Mesenchymal stem cell (in vitro differentiated cells and primary cell): ENCODE measurements around the gene NPAS3.

Source experiments
- DNase-seq: peaks from one replicate; pipeline ENCODE4 v3.0.0-alpha.2; 2013
- H2AFZ ChIP-seq: one replicate; pipeline ENCODE4 v1.6.1; 2013; ENCODE audit warnings: low read depth, mild to moderate bottlenecking, control low read depth, inconsistent platforms, low read length, moderate library complexity
- H2AK5ac ChIP-seq: 2 replicates; pipeline ENCODE4 v1.6.1; 2013; ENCODE audit warnings: low read length, moderate library complexity, mild to moderate bottlenecking, inconsistent platforms; ENCODE audit not compliant: severe bottlenecking
- H2BK120ac ChIP-seq: one replicate; pipeline ENCODE4 v1.6.1; 2013; ENCODE audit warnings: low read depth, mild to moderate bottlenecking, inconsistent platforms, low read length, moderate library complexity
- H2BK12ac ChIP-seq, 2 experiments: one replicate each; pipeline ENCODE4 v1.6.1; 2013; ENCODE audit warnings: inconsistent platforms in 2 of 2, low read length in 2 of 2, mild to moderate bottlenecking in 2 of 2, moderate library complexity in 2 of 2, control low read depth in 1 of 2
- H2BK15ac ChIP-seq: one replicate; pipeline ENCODE4 v1.6.1; 2013; ENCODE audit warnings: mild to moderate bottlenecking, low read depth, inconsistent platforms; ENCODE audit not compliant: poor library complexity, severe bottlenecking
- H2BK5ac ChIP-seq: 2 replicates; pipeline ENCODE4 v1.6.1; 2013; ENCODE audit warnings: low read depth, mild to moderate bottlenecking, low read length, control low read depth, inconsistent platforms; ENCODE audit not compliant: poor library complexity, severe bottlenecking
- H3K14ac ChIP-seq, 2 experiments: one replicate each; pipeline ENCODE4 v1.6.1; 2013; ENCODE audit warnings: inconsistent platforms in 2 of 2, low read length in 2 of 2, control low read depth in 1 of 2, mild to moderate bottlenecking in 1 of 2, moderate library complexity in 1 of 2
- H3K18ac ChIP-seq, 2 experiments: one replicate each; pipeline ENCODE4 v1.6.1; 2013; ENCODE audit warnings: inconsistent platforms in 2 of 2, low read length in 2 of 2, control low read depth in 1 of 2, low read depth in 1 of 2, mild to moderate bottlenecking in 1 of 2
- H3K23ac ChIP-seq, 2 experiments: one replicate each; pipeline ENCODE4 v1.6.1; 2013; ENCODE audit warnings: inconsistent platforms in 2 of 2, low read length in 2 of 2, mild to moderate bottlenecking in 2 of 2, moderate library complexity in 2 of 2, control low read depth in 1 of 2
- H3K27ac ChIP-seq: 2 replicates; pipeline ENCODE4 v1.5.1; 2013; ENCODE audit warnings: mild to moderate bottlenecking, moderate library complexity, low read length, control low read depth, inconsistent platforms; ENCODE audit not compliant: poor library complexity, severe bottlenecking
- H3K27me3 ChIP-seq, 2 experiments: 2 replicates each; pipeline versions ENCODE4 v1.6.1 to v1.7.0; 2013; ENCODE audit warnings: low read length in 2 of 2, mild to moderate bottlenecking in 2 of 2, moderate library complexity in 2 of 2, control low read depth in 1 of 2, inconsistent platforms in 1 of 2; ENCODE audit not compliant: control insufficient read depth in 1 of 2, insufficient read depth in 1 of 2
- H3K36me3 ChIP-seq, 2 experiments: 2 replicates each; pipeline versions ENCODE4 v1.6.1 to v1.7.0; 2013; ENCODE audit warnings: low read length in 2 of 2, control low read depth in 1 of 2, inconsistent platforms in 1 of 2, low read depth in 1 of 2, mild to moderate bottlenecking in 1 of 2; ENCODE audit not compliant: insufficient read depth in 2 of 2, control insufficient read depth in 1 of 2
- H3K4ac ChIP-seq, 2 experiments: one replicate each; pipeline ENCODE4 v1.6.1; 2013; ENCODE audit warnings: inconsistent platforms in 2 of 2, low read length in 2 of 2, mild to moderate bottlenecking in 2 of 2, moderate library complexity in 2 of 2, control low read depth in 1 of 2, low read depth in 1 of 2
- H3K4me1 ChIP-seq: 2 replicates; pipeline ENCODE4 v1.6.1; 2013; ENCODE audit warnings: low read depth, low read length, control low read depth; ENCODE audit not compliant: control insufficient read depth, insufficient read depth
- H3K4me2 ChIP-seq: 2 replicates; pipeline ENCODE4 v1.6.1; 2013; ENCODE audit warnings: low read length, mild to moderate bottlenecking, inconsistent platforms; ENCODE audit not compliant: poor library complexity, severe bottlenecking
- H3K4me3 ChIP-seq, 2 experiments: 2 replicates each; pipeline versions ENCODE4 v1.5.1 to v1.7.0; 2013; ENCODE audit warnings: low read length in 2 of 2, mild to moderate bottlenecking in 2 of 2, control low read depth in 1 of 2, low read depth in 1 of 2; ENCODE audit not compliant: insufficient read depth in 1 of 2
- H3K79me1 ChIP-seq: replicated peaks from 2 replicates; pipeline ENCODE4 v1.6.1; 2013; ENCODE audit warnings: mild to moderate bottlenecking, control low read depth, low read length, inconsistent platforms; ENCODE audit not compliant: poor library complexity, severe bottlenecking
- H3K9ac ChIP-seq: 2 replicates; pipeline ENCODE4 v1.7.0; 2013; ENCODE audit warnings: mild to moderate bottlenecking, low read length, moderate library complexity
- H3K9me3 ChIP-seq: 2 replicates; pipeline ENCODE4 v1.7.0; 2013; ENCODE audit warnings: mild to moderate bottlenecking, low read length; ENCODE audit not compliant: control insufficient read depth
- H4K8ac ChIP-seq: one replicate; pipeline ENCODE4 v1.6.1; 2013; ENCODE audit warnings: inconsistent platforms, mild to moderate bottlenecking, low read length, moderate library complexity
- H4K91ac ChIP-seq: one replicate; pipeline ENCODE4 v1.6.1; 2013; ENCODE audit warnings: mild to moderate bottlenecking, low read length, inconsistent platforms
- WGBS: methylation state at CpG from one replicate; pipeline ENCODE4 v1.1.7; 2013; ENCODE audit warnings: mixed read lengths; 5-methylcytosine and 5-hydroxymethylcytosine counted together

Gene NPAS3

GRCh38 chr14:33618361-33619105 lies 679.9 kb downstream of the NPAS3 start:
- Histone ChIP-seq H3K4me2 (no peak overlapping the region), H4K8ac (no peak overlapping the region), H3K9me3 (no peaks in the 10 kb centered on the region), H2BK120ac (no peak overlapping the region), H3K14ac (no peak overlapping the region), H2BK12ac (no peak overlapping the region), H3K9ac (no peak overlapping the region), H3K4me3 (no peak overlapping the region), H3K4me1 (no peaks in the 10 kb centered on the region), H2AFZ (no peak overlapping the region), H2BK15ac (no peak overlapping the region), H3K27ac (no peak overlapping the region), H3K27me3 (no peaks in the 10 kb centered on the region), H2AK5ac (no peak overlapping the region), H3K79me1 (no peaks in the 10 kb centered on the region), H3K23ac (no peak overlapping the region), H2BK5ac (no peak overlapping the region), H4K91ac (no peak overlapping the region), H3K36me3 (no peaks in the 10 kb centered on the region), H3K18ac (no peak overlapping the region), H3K4ac (no peak overlapping the region)
- WGBS: 84% methylated on average over 5 of the region's 6 CpGs
- no peak for DNase-seq

DNA sequence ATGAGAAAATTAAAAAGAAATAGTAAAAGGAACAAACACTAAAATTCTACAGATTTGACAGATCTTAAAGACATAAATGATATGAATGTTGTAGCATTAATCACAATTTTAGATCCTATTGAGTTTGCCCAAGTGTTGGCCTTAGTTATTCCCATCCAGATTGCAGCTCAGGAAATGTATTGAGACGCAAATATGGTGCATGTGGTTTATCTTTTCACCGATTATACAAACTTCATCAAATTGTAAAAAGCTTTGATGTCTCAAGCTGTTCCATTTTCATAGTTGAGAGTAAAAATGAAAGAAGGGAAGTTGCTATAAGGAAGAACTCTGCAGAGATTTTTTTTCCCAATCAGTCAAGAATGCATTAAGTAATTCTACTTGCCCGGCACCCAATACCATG lies 683.8 kb downstream of the NPAS3 start:
- Histone ChIP-seq H2BK15ac (no peak overlapping the region), H3K27ac (no peak overlapping the region), H3K4me1 (no peaks in the 10 kb centered on the region), H3K4me2 (no peak overlapping the region), H3K9me3 (no peaks in the 10 kb centered on the region), H3K79me1 (no peaks in the 10 kb centered on the region), H2AK5ac (no peak overlapping the region), H3K36me3 (no peaks in the 10 kb centered on the region), H3K4me3 (no peak overlapping the region), H2BK5ac (no peak overlapping the region), H4K8ac (no peak overlapping the region), H3K18ac (no peak overlapping the region), H2BK12ac (no peak overlapping the region), H2BK120ac (no peak overlapping the region), H3K23ac (no peak overlapping the region), H3K9ac (no peak overlapping the region), H3K4ac (no peak overlapping the region), H3K14ac (no peak overlapping the region), H4K91ac (no peak overlapping the region), H2AFZ (no peak overlapping the region), H3K27me3 (no peaks in the 10 kb centered on the region)
- no peak for DNase-seq
- no CpG with 5 or more reads among the region's 3 CpGs for WGBS

- H3K36me3 ChIP-seq: no peaks in the 10 kb centered on the region
- H2BK120ac ChIP-seq: no peak overlapping the region
- H3K4ac ChIP-seq: no peak overlapping the region
- no peak overlapping the region for H3K14ac ChIP-seq
- no peak overlapping the region for H3K9ac ChIP-seq
- H4K91ac ChIP-seq: no peak overlapping the region
- H3K9me3 ChIP-seq: no peaks in the 10 kb centered on the region
- H3K4me2 ChIP-seq: no peak overlapping the region
- no peak overlapping the region for H3K23ac ChIP-seq
- H3K18ac ChIP-seq: no peak overlapping the region
- H2BK12ac ChIP-seq: no peak overlapping the region
- no peaks in the 10 kb centered on the region for H3K27me3 ChIP-seq
- no peak overlapping the region for H3K4me3 ChIP-seq
- H2AFZ ChIP-seq: no peak overlapping the region
- no peak overlapping the region for H2BK5ac ChIP-seq
- DNase-seq: no peak
- no peaks in the 10 kb centered on the region for H3K4me1 ChIP-seq
- no peak overlapping the region for H4K8ac ChIP-seq
- no peak overlapping the region for H2AK5ac ChIP-seq
- H3K79me1 ChIP-seq: no peaks in the 10 kb centered on the region
- no peak overlapping the region for H2BK15ac ChIP-seq
- H3K27ac ChIP-seq: no peak overlapping the region
These were observed 691.1 kb downstream of the NPAS3 start for GRCh38 chr14:33629792-33630191.

DNA sequence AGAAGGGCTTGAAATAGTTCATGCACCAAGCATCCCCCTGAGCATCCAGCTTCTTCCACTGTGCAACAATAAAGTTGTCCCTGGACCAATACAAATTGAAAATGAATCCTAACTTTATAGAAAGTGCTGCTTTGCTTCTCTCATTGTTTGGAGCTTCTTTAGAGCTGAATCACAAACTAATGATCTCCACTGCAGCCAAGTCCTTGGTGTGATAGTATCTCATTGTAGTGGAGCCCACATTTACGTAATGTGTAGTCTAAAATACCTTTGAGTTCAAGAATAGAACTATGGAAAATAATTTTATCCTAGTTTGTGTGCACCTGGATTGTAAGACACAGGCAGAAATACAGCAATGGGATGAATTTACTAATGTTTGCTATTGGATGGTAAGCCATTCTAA lies 692.3 kb downstream of the NPAS3 start:
- WGBS: 100% methylated on average over 1 of the region's 1 CpG
- no peaks in the 10 kb centered on the region for H3K27me3 ChIP-seq
- no peak for DNase-seq

More for the DNA sequence above, 692.3 kb downstream of the NPAS3 start:
- Histone ChIP-seq H2AK5ac (no peak overlapping the region), H2BK120ac (no peak overlapping the region), H3K4me3 (no peak overlapping the region), H4K91ac (no peak overlapping the region), H3K79me1 (no peaks in the 10 kb centered on the region), H3K9ac (no peak overlapping the region), H3K14ac (no peak overlapping the region), H4K8ac (no peak overlapping the region), H3K4me2 (no peak overlapping the region), H2AFZ (no peak overlapping the region), H3K18ac (no peak overlapping the region), H3K36me3 (no peaks in the 10 kb centered on the region), H3K27ac (no peak overlapping the region), H2BK5ac (no peak overlapping the region), H2BK12ac (no peak overlapping the region), H3K4me1 (no peaks in the 10 kb centered on the region), H2BK15ac (no peak overlapping the region), H3K4ac (no peak overlapping the region), H3K23ac (no peak overlapping the region), H3K9me3 (no peaks in the 10 kb centered on the region)
